ENCODE measurements around the gene GABRP.

GABRP gene

GRCh38 chr5:170857066-170857465, 73.5 kb downstream of the GABRP start:
- no peak for DNase-seq (ENCODE audit: low read depth in 1 of 2, low spot score in 1 of 2)
- no peak for TF ChIP-seq SPI1 (IDR thresholded peaks at IDR 0.05; ENCODE audit: borderline replicate concordance, low read depth)
- TF ChIP-seq GABPA (IDR thresholded peaks at IDR 0.05; ENCODE audit: low read depth), result no peak
- H3K27me3 ChIP-seq (ENCODE audit: insufficient read depth, poor library complexity, severe bottlenecking), result peaks cover 10% of the 10 kb centered on the region
- H3K27ac ChIP-seq (replicated peaks), result no peak overlapping the region
- no peak overlapping the region for H3K4me3 ChIP-seq (replicated peaks; ENCODE audit: insufficient read depth, low read length)

- H3K27ac ChIP-seq (replicated peaks), result no peak overlapping the region
- no peak for DNase-seq (ENCODE audit: low read depth in 1 of 2, low spot score in 1 of 2)
- H3K27me3 ChIP-seq (ENCODE audit: insufficient read depth, poor library complexity, severe bottlenecking), result peaks cover 21% of the 10 kb centered on the region
- TF ChIP-seq CTCF (IDR thresholded peaks at IDR 0.05; ENCODE audit: insufficient read depth, low read length), result no peak
- H3K4me3 ChIP-seq (replicated peaks; ENCODE audit: insufficient read depth, low read length), result no peak overlapping the region
Measured at GRCh38 chr5:170860415-170860814, 76.9 kb downstream of the GABRP start.

- H3K27ac ChIP-seq (replicated peaks), result no peak overlapping the region
- peaks cover 21% of the 10 kb centered on the region for H3K27me3 ChIP-seq (ENCODE audit: insufficient read depth, poor library complexity, severe bottlenecking)
- DNase-seq (ENCODE audit: low read depth in 1 of 2, low spot score in 1 of 2), result no peak
- no peak for TF ChIP-seq REST (IDR thresholded peaks at IDR 0.05; ENCODE audit: insufficient replicate concordance, low read depth)
- no peak for TF ChIP-seq CTCF (IDR thresholded peaks at IDR 0.05; ENCODE audit: insufficient read depth, low read length)
- TF ChIP-seq SPI1 (IDR thresholded peaks at IDR 0.05; ENCODE audit: borderline replicate concordance, low read depth), result no peak
- no peak for TF ChIP-seq POLR2AphosphoS5 (IDR thresholded peaks at IDR 0.05; ENCODE audit: low read depth)
- TF ChIP-seq GABPA (IDR thresholded peaks at IDR 0.05; ENCODE audit: low read depth), result no peak
- no peak overlapping the region for H3K4me3 ChIP-seq (replicated peaks; ENCODE audit: insufficient read depth, low read length)
Measured at GRCh38 chr5:170860818-170861666, 77.5 kb downstream of the GABRP start.

GRCh38 chr5:170861667-170861916, 78.1 kb downstream of the GABRP start:
- TF ChIP-seq REST (IDR thresholded peaks at IDR 0.05; ENCODE audit: insufficient replicate concordance, low read depth) (no peak), POLR2AphosphoS5 (IDR thresholded peaks at IDR 0.05; ENCODE audit: low read depth) (no peak), SPI1 (IDR thresholded peaks at IDR 0.05; ENCODE audit: borderline replicate concordance, low read depth) (no peak), CTCF (IDR thresholded peaks at IDR 0.05; ENCODE audit: insufficient read depth, low read length) (no peak), GABPA (IDR thresholded peaks at IDR 0.05; ENCODE audit: low read depth) (no peak)
- Histone ChIP-seq H3K4me3 (replicated peaks; ENCODE audit: insufficient read depth, low read length) (peak overlapping the region; percentile 54; the same call in 1 of the 2 replicates), H3K27ac (replicated peaks) (no peak overlapping the region), H3K27me3 (ENCODE audit: insufficient read depth, poor library complexity, severe bottlenecking) (peaks cover 21% of the 10 kb centered on the region)
- no peak for DNase-seq (ENCODE audit: low read depth in 1 of 2, low spot score in 1 of 2)
